GM12865 (cell line): Measurements from ENCODE around the gene IRF4.
"Not testable (repeated sequence)": the region's sequence is repeated elsewhere in the genome, so short reads cannot be mapped to it uniquely, and the experiment has no call there.

Experiments used
- DNase-seq: peaks from one replicate; pipeline ENCODE4 v3.0.0; 2010; ENCODE audit warnings: low read depth
- H3K4me3 ChIP-seq: 2 replicates; pipeline ENCODE4 v1.5.1; 2011; ENCODE audit warnings: mild to moderate bottlenecking, low read depth, low read length, control low read depth
- TF ChIP-seq, protein P1 (sequence below): IDR thresholded peaks from 2 replicates; pipeline ENCODE4 v1.5.1; 2011; ENCODE audit warnings: low read length, control low read depth, low read depth, inconsistent platforms; ENCODE audit not compliant: insufficient read depth; ENCODE audit errors: missing control alignments

The IRF4 gene

DNA sequence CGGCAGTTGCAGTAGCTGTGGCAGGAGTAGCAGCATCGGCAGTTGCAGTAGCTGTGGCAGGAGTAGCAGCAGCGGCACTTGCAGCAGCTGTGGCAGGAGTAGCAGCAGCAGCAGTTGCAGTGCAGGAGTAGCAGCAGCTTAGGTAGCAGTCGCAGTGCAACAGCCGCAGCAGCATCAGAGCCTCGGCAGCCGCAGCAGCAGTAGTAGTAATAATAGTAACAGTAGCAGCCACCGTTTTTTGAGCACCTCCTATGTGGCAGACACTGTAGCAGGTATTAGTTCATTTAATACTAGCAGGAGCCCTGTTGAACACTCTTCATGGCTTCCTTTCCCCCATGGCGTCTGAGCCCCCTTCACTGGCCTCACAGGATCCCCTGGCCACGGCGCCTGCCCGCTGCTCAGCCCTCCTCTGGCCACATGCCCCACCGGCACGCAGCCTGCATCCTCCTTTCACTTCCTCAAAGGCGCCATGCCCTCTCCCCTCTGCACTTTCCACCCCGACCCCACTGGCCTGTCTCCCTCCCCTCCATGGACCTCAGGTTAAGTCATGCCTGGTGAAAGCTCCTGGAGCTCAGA, 19.1 kb upstream of the IRF4 start:
- TF ChIP-seq, protein P1, sequence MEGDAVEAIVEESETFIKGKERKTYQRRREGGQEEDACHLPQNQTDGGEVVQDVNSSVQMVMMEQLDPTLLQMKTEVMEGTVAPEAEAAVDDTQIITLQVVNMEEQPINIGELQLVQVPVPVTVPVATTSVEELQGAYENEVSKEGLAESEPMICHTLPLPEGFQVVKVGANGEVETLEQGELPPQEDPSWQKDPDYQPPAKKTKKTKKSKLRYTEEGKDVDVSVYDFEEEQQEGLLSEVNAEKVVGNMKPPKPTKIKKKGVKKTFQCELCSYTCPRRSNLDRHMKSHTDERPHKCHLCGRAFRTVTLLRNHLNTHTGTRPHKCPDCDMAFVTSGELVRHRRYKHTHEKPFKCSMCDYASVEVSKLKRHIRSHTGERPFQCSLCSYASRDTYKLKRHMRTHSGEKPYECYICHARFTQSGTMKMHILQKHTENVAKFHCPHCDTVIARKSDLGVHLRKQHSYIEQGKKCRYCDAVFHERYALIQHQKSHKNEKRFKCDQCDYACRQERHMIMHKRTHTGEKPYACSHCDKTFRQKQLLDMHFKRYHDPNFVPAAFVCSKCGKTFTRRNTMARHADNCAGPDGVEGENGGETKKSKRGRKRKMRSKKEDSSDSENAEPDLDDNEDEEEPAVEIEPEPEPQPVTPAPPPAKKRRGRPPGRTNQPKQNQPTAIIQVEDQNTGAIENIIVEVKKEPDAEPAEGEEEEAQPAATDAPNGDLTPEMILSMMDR, result no peak
- H3K4me3 ChIP-seq, result no peak overlapping the region
- DNase-seq, result no peak

GRCh38 chr6:373031-373430, 18.5 kb upstream of the IRF4 start:
- TF ChIP-seq, protein P1, result no peak
- no peak for DNase-seq
- no peak overlapping the region for H3K4me3 ChIP-seq

- TF ChIP-seq, protein P1, result no peak
- no peak for DNase-seq
- H3K4me3 ChIP-seq, result no peak overlapping the region
Observed at GRCh38 chr6:373773-374724, 17.5 kb upstream of the IRF4 start.

DNA sequence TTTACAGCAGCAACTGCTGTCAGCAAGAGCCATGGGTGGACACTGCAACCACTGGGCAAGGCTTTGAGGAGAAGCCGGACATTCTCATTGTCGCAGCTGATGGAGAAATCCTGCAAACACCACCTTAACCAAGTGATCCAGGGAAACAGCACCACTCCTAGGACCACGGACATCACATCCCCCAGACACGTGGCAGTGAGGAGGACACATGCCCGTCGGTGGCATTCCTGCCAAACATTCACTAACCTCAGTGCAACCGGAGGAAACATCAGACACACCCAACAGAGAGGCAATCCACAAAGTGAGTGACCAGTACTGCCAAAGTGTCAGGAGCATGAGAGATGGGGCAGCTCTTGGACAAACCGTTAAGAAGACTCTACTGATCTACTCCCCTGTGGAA, 16.6 kb upstream of the IRF4 start:
- TF ChIP-seq, protein P1, result no peak
- no peak overlapping the region for H3K4me3 ChIP-seq
- DNase-seq, result no peak

DNA sequence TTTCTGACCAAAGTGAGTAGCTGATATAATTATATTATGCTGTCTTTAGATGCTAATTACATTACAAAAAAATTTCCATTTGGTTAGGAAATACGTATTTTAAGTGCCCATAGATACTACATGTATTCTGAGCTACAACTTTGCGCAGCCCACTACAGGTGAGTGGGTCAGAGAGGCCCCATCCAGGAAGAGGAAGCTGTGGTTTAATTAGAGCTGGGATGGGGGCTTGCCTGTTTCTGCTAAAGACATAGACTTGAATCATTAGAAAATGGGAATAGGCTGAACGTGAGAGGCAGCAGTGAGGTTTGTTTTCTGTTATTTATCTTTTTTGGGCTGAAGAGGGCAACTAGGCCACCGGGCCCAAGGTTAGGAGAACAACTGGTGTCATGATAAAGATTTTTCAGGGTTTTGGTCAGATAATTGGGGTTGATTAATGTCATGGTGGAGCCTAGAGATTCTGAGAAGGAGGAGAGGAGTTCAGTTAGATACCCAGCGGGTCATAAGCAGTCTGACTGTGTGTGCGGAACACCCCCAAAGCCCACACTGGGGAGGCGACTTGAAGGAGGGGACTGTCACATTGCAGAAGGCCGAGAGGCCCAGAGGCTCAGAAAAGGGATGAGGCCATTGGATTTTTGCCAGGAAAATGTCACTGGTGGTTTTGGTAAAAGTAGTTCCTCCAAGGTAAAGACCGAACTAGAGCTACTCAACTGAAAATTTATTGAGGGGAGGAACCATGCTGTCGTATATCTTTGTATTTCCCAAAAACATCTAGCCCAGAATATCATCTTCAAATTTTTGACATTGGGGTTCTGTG, 14.5 kb upstream of the IRF4 start:
- TF ChIP-seq, protein P1, result no peak
- no peak overlapping the region for H3K4me3 ChIP-seq
- no peak for DNase-seq

DNA sequence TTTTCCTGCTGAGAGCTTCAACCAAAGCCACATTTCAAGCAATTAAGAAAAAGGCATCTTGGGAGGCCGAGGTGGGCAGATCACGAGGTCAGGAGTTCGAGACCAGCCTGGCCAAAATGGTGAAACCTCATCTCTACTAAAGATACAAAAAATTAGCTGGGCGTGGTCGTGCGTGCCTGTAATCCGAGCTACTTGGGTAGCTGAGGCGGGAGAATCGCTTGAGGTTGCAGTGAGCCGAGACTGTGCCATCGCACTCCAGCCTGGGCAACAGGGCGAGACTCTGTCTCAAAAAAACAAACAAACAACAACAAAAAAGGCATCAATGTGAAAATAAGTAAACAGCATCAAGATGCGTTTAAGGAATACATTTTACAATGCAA, 13.9 kb upstream of the IRF4 start:
- not testable (repeated sequence) for H3K4me3 ChIP-seq, DNase-seq
